Measurements from ENCODE around the gene CTBP2. TPM values are rescaled to one million over a fixed set of nuclear protein-coding genes. Genes with fewer than 3 reads are reported as not detected.

The CTBP2 gene
- total and polyA plus RNA-seq, 10 of the 15 experiments (the other 5 are each of a cell fraction or from before 2014, with no cell fraction given), result 0.02 to 0.72 (median 0.06) TPM; not detected in 2

DNA sequence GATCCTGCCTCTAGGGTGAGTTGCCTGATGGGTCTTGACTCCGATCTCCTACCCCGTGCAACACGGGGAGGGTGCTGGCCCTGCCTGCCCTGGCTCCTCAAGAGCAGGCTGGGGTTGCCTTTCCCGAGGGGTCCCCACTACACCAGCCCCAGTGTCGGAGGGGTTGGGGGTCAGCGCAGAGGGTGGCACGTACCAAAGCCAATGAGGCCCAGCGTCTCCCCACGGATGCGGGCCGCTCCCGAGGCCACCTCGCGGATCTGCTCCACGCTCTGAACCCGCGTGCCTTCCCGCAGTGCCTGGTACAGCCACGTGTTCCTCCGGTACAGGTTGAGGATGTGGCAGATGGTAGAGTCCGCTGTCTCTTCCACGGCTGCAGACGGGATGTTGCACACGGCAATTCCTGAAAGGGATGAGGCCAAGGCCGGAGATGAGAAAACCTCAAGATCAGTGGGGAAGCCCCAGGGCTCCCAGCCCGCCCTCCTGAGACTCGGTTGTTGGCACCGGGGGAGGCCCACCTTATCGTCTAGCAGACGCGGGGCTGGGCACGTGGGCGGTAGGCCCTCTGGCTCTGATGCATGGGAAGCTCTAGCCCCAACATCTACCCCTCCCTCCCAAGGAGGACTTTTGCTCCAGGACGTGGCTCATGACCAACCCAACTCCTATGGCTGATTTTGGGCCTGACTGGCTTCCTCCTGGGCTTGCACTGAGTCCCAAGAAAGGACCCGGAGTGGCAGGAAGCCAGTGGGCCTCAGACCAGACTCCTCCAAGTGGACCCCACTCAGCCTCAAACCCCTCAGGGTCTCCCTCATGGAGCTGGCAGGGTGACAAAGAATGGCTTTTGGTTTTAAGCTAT is 162.4 kb downstream of the CTBP2 start (continued):
- TF ChIP-seq, protein P1, sequence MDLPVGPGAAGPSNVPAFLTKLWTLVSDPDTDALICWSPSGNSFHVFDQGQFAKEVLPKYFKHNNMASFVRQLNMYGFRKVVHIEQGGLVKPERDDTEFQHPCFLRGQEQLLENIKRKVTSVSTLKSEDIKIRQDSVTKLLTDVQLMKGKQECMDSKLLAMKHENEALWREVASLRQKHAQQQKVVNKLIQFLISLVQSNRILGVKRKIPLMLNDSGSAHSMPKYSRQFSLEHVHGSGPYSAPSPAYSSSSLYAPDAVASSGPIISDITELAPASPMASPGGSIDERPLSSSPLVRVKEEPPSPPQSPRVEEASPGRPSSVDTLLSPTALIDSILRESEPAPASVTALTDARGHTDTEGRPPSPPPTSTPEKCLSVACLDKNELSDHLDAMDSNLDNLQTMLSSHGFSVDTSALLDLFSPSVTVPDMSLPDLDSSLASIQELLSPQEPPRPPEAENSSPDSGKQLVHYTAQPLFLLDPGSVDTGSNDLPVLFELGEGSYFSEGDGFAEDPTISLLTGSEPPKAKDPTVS (IDR thresholded peaks at IDR 0.05; ENCODE audit: low read depth, low read length), result no peak
- no peak for TF ChIP-seq MYB (IDR thresholded peaks at IDR 0.05; ENCODE audit: borderline replicate concordance, low read depth, low read length)

DNA sequence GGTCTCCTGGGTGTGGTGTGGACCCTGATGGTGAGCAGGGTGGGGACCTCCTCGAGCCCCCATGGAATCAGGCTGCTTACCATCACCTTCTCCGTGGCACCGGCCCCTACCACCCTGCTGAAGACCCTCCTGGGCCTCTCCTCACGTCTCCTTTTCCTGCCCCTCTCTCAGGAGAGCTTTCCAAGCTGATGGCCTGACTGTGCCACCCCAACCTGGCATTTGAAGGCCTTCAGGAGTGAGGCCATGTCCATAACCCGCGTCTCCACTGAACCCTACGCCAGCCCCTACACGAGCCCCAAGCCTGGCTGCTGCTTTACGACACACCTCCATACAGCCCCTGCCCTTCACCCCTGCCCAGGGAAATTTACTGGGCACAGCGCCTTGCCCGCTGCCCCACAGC is 163.1 kb downstream of the CTBP2 start:
- H2AFZ ChIP-seq (ENCODE audit: control insufficient read depth, low read depth, low read length), result no peak overlapping the region
- ATAC-seq (no peak), FAIRE-seq (no peak), DNase-seq (ENCODE audit: low read depth, low spot score) (no peak)
- TF ChIP-seq IKZF1 (conservative IDR thresholded peaks at IDR 0.05) (no peak), MYB (IDR thresholded peaks at IDR 0.05; ENCODE audit: borderline replicate concordance, low read depth, low read length) (no peak), ZNF622 (IDR thresholded peaks at IDR 0.05) (no peak), EP300 (IDR thresholded peaks at IDR 0.05; ENCODE audit: borderline replicate concordance in 1 of 2, control insufficient read depth in 1 of 2, low read depth in 2 of 2, low read length in 2 of 2) (no peak), RELA (IDR thresholded peaks at IDR 0.05; ENCODE audit: borderline replicate concordance, partially characterized antibody) (no peak), NR2C2 (IDR thresholded peaks at IDR 0.05; ENCODE audit: borderline replicate concordance, control insufficient read depth, insufficient read length, low read depth) (no peak), HDAC2 (IDR thresholded peaks at IDR 0.05) (no peak), MXI1 (IDR thresholded peaks at IDR 0.05; ENCODE audit: low read depth, low read length) (no peak), BHLHE40 (IDR thresholded peaks at IDR 0.05; ENCODE audit: borderline replicate concordance in 1 of 2, low read depth in 2 of 2, low read length in 1 of 2) (no peak)
- TF ChIP-seq, protein P2, sequence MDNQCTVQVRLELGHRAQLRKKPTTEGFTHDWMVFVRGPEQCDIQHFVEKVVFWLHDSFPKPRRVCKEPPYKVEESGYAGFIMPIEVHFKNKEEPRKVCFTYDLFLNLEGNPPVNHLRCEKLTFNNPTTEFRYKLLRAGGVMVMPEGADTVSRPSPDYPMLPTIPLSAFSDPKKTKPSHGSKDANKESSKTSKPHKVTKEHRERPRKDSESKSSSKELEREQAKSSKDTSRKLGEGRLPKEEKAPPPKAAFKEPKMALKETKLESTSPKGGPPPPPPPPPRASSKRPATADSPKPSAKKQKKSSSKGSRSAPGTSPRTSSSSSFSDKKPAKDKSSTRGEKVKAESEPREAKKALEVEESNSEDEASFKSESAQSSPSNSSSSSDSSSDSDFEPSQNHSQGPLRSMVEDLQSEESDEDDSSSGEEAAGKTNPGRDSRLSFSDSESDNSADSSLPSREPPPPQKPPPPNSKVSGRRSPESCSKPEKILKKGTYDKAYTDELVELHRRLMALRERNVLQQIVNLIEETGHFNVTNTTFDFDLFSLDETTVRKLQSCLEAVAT (IDR thresholded peaks at IDR 0.05), result no peak
- TF ChIP-seq, protein P3, sequence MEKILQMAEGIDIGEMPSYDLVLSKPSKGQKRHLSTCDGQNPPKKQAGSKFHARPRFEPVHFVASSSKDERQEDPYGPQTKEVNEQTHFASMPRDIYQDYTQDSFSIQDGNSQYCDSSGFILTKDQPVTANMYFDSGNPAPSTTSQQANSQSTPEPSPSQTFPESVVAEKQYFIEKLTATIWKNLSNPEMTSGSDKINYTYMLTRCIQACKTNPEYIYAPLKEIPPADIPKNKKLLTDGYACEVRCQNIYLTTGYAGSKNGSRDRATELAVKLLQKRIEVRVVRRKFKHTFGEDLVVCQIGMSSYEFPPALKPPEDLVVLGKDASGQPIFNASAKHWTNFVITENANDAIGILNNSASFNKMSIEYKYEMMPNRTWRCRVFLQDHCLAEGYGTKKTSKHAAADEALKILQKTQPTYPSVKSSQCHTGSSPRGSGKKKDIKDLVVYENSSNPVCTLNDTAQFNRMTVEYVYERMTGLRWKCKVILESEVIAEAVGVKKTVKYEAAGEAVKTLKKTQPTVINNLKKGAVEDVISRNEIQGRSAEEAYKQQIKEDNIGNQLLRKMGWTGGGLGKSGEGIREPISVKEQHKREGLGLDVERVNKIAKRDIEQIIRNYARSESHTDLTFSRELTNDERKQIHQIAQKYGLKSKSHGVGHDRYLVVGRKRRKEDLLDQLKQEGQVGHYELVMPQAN (conservative IDR thresholded peaks at IDR 0.05), result no peak
- ChIA-PET SMC1A (ENCODE audit: uncharacterized antibody, unreplicated experiment) (no interaction called here), CTCF (no interaction called here), POLR2A (no interaction called here), RAD21 (ENCODE audit: unreplicated experiment) (no interaction called here)
- in situ Hi-C loops (cut with MboI), result no loop called here
- BruUV-seq (replicated peaks), result no TSS peak
- H3K4me3 ChIP-seq, result no peak overlapping the region
- H4K20me1 ChIP-seq (ENCODE audit: control insufficient read depth, insufficient read depth), result no peaks in the 10 kb centered on the region
- intact Hi-C loops (cut with micrococcal nuclease; ENCODE audit: unreplicated experiment), result no loop called here
- 61% methylated on average over 11 of the region's 11 CpGs for WGBS (ENCODE audit: insufficient coverage, insufficient replicate concordance, low lambda C conversion rate, missing lambda C conversion rate)
- H3K27me3 ChIP-seq (replicated peaks in 1 of 2; ENCODE audit: control insufficient read depth in 2 of 2, insufficient read depth in 2 of 2, low read length in 1 of 2), result no peaks in the 10 kb centered on the region
- no peaks in the 10 kb centered on the region; the same call in 1 of the 2 replicates for H3K4me1 ChIP-seq (ENCODE audit: control insufficient read depth, insufficient read depth, low read length)
- H3K36me3 ChIP-seq (ENCODE audit: control insufficient read depth in 2 of 2, insufficient read depth in 2 of 2, low read length in 1 of 2), result no peaks in the 10 kb centered on the region
- no peaks in the 10 kb centered on the region for H3K79me2 ChIP-seq (ENCODE audit: control insufficient read depth, insufficient read depth, low read length)
- H3K27ac ChIP-seq (ENCODE audit: control insufficient read depth, insufficient read depth), result no peak overlapping the region
- no peak overlapping the region for H3K4me2 ChIP-seq (ENCODE audit: control insufficient read depth, insufficient read depth)
- no peak overlapping the region for H3K9ac ChIP-seq (ENCODE audit: control insufficient read depth, insufficient read depth, low read length)
- no peaks in the 10 kb centered on the region for H3K9me3 ChIP-seq (replicated peaks; ENCODE audit: control insufficient read depth, insufficient read depth, low read length)

All from GM12878 (cell line).